ENCODE results near the gene FAM163B.

Gene FAM163B

GRCh38 chr9:133597316-133597957, 11.8 kb downstream of the FAM163B start:
- peak; percentile 18 for DNase-seq

DNA sequence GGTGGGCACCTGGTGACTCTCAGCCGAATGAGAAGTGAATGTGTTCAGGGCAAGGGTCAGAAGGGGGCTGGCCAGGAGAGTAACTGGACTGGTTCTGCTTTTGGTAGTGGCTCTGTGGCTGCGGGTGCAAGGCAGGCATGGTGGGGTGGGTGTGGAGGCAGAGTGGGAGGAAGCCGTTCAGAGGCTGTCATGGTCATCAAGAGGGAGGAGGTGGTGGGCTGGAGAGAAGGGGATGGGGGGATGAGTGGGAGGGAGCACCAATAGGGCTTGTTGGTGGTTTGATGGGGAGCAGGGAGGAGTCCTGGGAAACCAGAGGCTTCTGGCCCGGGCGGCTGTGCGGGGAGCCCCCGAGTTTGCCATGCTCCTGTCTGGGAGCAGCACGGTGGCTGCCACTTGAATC, 13.3 kb downstream of the FAM163B start:
- no peak for DNase-seq

GRCh38 chr9:133594310-133594709, 14.9 kb downstream of the FAM163B start:
- no peak for DNase-seq

- DNase-seq, result no peak
Measured at GRCh38 chr9:133593587-133594253, 15.5 kb downstream of the FAM163B start.

GRCh38 chr9:133592731-133593409, 16.3 kb downstream of the FAM163B start:
- no peak for DNase-seq

DNA sequence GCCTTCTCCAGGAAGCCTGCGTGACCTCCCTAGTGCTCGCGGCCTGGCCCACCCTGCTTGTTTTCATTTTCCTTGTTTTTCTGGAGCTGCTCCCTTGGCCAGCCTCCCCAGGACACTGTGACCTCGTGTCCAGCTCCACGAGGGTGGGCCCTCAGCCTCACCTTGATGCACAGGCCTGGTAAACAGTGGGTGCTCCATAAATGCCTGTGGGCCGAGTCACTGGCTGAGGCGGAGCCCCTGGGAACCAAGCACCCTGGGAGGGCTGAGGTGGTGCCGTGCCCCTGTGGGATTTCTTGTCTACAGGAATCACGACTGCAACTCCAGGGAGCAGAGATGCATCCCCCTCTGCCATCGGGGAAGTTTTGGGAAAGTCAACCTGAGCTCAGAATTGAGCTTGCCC, 17.2 kb downstream of the FAM163B start:
- no peak for DNase-seq

DNA sequence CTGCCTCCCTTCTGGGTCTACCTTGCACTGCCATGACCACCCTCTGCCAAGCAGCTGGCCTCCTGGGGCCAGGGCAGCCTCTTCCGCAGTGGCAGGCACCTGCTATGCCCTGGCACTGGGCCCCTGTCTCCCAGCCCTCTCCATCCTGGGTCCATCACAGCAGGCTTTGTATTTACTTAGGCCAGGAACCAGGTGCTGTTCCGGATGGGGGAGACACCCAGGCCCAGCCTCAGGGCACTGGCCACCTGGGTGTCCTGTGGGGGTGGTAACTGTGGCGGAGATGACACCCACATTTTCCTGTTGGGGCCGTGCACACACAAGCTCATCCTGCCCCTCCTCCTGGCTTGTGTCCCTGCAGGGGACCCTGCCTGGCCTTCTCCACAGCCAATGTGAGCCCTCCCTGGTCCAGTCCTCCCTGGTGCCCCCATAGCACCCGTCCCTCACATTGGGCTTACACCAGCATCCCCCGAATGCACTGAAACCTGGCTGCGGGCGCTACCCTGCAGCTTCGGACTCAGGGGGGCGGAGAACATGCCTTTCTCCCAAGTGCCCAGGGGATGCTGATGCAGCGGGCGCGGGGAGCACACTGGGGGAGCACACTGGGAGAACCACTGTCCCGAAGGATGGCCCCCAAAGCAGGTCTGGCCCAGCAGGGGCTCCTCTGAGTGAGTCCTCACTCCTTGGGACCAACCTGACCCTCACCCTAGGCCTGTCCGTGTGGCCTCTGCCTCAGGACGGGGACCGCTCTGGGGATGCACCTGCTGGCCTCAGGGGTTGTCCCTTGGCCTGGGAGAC, 17.9 kb downstream of the FAM163B start:
- no peak for DNase-seq

DNA sequence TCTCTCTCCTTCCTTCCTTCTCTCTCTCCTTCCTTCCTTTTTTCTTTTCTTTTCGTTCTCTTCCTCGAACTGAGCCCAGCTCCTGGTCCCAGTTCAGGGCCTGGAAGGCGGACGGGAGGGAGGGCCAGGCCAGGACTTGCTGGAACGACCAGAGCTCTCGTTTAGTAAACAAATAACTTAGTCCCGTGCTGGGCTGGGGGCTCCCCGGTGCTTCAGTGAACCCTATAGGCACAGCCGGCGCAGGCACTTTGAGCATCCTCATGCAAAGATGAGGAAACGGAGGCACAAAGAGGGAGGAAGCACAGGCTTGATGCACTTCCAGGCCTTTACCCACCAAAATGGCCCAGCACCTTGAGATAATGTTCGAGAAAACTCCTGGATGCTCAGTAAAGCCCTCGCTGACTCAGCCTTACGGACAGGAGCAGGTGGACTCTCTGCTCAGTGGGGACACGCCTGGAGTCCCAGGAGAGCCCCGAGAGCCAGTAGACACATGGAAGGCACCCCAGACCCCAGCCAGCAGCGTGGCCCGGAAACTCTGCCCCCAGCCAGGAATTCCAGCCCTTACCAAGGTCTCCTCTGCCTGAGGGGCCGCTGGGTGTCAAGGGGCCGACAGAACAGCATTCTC, 18.8 kb downstream of the FAM163B start:
- DNase-seq, result no peak

DNA sequence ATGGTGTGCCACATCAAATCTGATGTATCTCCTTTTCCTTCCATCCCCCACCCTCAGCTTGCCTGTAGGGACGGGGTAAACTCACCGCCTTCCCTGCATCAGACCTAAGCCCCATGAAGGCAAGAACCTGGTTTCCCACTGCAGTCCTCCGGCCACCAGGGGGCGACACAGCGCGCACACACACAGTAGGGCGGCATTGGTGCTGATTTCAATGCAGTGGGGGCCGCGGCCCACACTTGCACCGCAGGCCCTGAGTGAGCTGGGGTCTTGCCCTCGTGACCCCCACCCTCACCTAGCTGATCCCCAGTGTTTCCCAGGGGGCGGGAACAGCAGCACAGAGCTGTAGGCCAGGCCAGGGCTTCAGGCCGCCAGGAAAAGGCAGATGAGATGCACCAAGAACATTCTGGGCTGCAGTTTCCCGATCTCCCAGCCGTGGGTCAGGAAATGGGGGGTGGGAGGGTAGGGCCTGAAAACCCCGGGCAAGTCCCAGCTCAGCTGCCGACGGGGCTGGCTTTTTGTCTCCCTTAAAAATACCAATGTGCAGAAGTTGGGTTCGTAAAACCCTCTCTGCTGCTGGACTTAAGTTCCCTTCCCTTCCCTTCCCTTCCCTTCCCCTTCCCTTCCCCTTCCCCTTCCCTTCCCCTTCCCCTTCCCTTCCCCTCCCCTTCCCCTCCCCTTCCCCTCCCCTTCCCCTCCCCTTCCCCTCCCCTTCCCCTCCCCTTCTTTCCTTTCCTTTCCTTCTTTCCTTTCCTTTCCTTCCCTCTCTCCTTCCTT, 19.5 kb downstream of the FAM163B start:
- peak; percentile 19 for DNase-seq

- no peak for DNase-seq
Measured at GRCh38 chr9:133587466-133587865, 21.7 kb downstream of the FAM163B start.

DNA sequence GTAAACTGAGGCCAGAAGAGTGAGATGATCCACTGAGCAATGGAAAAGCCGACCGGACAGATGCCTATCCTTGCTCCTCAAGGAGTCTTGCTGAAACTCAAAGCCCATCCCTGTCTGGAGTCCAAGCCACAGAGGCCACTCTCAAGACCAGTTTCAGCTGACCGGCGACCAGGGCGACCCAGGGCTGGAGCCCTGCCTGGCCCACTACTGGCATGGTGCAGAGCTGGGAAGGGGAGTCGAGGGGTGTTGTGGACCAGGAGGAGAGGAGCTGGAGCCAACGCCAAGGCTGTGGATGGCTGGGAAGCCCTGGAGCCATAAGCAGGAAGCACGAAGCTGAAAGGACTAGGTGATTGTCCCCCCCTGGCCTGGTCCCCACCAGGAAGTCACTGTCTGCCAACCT, 22.1 kb downstream of the FAM163B start:
- no peak for DNase-seq

GRCh38 chr9:133585481-133586351, 23.5 kb downstream of the FAM163B start:
- peak; percentile 55 for DNase-seq

DNA sequence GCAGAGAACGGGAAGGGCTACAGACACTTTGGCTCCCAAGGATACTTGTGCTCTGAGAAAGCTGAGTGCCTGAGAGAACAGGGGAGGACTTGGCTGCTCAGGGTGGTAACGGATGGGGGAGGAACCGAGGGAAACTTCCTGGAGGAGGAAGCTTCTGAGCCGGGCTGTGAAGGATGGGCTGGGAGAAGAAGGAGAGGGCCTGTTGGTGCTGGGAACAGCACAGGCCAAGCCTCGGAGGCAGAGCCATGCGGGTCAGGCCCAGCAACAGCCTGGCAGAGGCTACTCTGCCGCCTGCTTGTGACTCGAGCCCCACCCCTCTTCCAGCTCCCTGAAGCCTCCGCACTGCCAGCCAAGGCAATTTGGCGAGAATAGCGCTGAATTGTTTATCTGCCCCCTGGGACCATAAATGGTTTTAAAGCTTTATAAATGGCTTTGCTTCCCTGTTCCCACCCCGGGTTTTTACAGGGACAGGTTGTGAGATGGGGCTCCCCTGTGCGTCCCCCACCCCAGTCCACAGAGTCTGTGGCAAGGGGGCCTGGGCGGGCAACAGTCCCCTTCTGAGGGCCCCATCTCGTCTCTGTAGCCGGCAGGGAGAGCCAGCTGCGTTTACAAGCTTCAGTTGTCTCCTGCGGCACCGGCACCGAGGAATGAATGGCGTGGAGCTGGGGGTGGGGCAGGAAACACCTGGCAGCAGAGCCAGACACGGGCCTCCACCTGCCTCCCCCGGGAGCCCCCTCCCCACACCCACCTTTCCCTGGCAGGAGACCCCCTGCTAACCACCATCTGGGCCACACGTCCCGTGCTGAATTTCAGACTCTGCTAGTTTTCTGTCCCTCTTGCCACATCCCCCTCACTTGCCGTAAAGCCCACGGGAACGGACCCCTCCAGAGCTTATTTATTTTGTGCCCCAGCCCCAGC, 24.4 kb downstream of the FAM163B start:
- DNase-seq, result peak; percentile 88

GRCh38 chr9:133584167-133584558, 25.0 kb downstream of the FAM163B start:
- DNase-seq, result no peak

GRCh38 chr9:133583586-133583985, 25.6 kb downstream of the FAM163B start:
- no peak for DNase-seq

GRCh38 chr9:133583111-133583510, 26.1 kb downstream of the FAM163B start:
- DNase-seq, result no peak

- no peak for DNase-seq
Measured at GRCh38 chr9:133582501-133583045, 26.6 kb downstream of the FAM163B start.

- DNase-seq, result no peak
Measured at GRCh38 chr9:133581513-133582343, 27.5 kb downstream of the FAM163B start.

GRCh38 chr9:133581011-133581410, 28.2 kb downstream of the FAM163B start:
- no peak for DNase-seq
